ENCODE measurements around the gene THSD7A.

GRCh38 chr7:11846361-11846955, 14.5 kb upstream of the THSD7A start:
- TF ChIP-seq CTCF (IDR thresholded peaks at IDR 0.05; ENCODE audit: poor library complexity, severe bottlenecking) (no peak), EZH2 (IDR thresholded peaks at IDR 0.05; ENCODE audit: borderline replicate concordance, insufficient read depth, low read length, poor library complexity, severe bottlenecking) (no peak), REST (IDR thresholded peaks at IDR 0.05; ENCODE audit: borderline replicate concordance) (no peak)
